ENCODE data around the gene GSK3A.

Gene GSK3A

DNA sequence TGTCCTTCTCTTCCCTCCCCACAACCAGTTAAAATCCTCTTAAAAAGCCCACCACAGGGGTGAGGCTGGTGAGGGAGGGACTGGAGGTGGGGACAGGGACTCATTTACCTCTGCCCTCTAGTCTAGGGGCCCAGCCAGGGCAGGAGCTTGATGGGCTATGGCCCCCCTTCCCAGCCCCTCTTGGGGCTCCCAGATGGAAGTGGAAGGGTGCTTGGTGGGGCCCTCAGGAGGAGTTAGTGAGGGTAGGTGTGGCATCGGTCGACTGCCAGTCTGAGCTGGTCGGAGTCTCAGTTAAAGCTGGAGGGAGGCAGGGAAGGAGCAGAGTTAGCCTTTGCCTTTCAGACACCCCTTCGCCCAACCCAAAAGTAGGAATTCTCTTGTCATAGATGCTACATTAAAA, 11.8 kb downstream of the GSK3A start:
- Histone ChIP-seq H3K27ac (ENCODE audit: extremely low read depth, low read depth, low read length) (peak overlapping the region; percentile 36; the same call in 1 of the 2 replicates), H3K9me3 (ENCODE audit: control insufficient read depth, insufficient read depth, low read depth, low read length) (no peaks in the 10 kb centered on the region), H3K36me3 (ENCODE audit: control insufficient read depth in 2 of 2, insufficient read depth in 1 of 2, low read length in 2 of 2) (peaks cover 87 to 95% of the 10 kb centered on the region in 2 experiments), H3K4me1 (ENCODE audit: control insufficient read depth, insufficient read depth, low read length) (no peaks in the 10 kb centered on the region), H3K4me3 (ENCODE audit: low read depth, low read length) (no peak overlapping the region)
- ChIA-PET CTCF (interaction anchor here (0.6 to 2.5 kb wide), 4 partner anchors 10 to 49 kb away, joined by 3 to 11 read pairs (median 5); partner anchors contain the start of gene ZNF526), POLR2A (interaction anchor here (0.6 to 3.9 kb wide), 7 partner anchors 9 to 151 kb away, joined by 3 to 32 read pairs (median 7); partner anchors contain the start of genes DEDD2, GSK3A and ZNF526)
- TF ChIP-seq ZNF311 (tag by site-specific recombination; IDR thresholded peaks at IDR 0.05; ENCODE audit: borderline replicate concordance) (no peak), ZNF664 (tag by site-specific recombination; IDR thresholded peaks at IDR 0.05) (no peak), HOXA7 (CRISPR knock-in tag; IDR thresholded peaks at IDR 0.05; ENCODE audit: borderline replicate concordance) (no peak)
- TF ChIP-seq, protein P1, sequence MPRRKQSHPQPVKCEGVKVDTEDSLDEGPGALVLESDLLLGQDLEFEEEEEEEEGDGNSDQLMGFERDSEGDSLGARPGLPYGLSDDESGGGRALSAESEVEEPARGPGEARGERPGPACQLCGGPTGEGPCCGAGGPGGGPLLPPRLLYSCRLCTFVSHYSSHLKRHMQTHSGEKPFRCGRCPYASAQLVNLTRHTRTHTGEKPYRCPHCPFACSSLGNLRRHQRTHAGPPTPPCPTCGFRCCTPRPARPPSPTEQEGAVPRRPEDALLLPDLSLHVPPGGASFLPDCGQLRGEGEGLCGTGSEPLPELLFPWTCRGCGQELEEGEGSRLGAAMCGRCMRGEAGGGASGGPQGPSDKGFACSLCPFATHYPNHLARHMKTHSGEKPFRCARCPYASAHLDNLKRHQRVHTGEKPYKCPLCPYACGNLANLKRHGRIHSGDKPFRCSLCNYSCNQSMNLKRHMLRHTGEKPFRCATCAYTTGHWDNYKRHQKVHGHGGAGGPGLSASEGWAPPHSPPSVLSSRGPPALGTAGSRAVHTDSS (tag by site-specific recombination; IDR thresholded peaks at IDR 0.05) = no peak
- TF ChIP-seq, protein P2, sequence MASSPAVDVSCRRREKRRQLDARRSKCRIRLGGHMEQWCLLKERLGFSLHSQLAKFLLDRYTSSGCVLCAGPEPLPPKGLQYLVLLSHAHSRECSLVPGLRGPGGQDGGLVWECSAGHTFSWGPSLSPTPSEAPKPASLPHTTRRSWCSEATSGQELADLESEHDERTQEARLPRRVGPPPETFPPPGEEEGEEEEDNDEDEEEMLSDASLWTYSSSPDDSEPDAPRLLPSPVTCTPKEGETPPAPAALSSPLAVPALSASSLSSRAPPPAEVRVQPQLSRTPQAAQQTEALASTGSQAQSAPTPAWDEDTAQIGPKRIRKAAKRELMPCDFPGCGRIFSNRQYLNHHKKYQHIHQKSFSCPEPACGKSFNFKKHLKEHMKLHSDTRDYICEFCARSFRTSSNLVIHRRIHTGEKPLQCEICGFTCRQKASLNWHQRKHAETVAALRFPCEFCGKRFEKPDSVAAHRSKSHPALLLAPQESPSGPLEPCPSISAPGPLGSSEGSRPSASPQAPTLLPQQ (tag by site-specific recombination; IDR thresholded peaks at IDR 0.05) = 0 out of 2 replicates have a peak, but pooled peaks have one; percentile 13

DNA sequence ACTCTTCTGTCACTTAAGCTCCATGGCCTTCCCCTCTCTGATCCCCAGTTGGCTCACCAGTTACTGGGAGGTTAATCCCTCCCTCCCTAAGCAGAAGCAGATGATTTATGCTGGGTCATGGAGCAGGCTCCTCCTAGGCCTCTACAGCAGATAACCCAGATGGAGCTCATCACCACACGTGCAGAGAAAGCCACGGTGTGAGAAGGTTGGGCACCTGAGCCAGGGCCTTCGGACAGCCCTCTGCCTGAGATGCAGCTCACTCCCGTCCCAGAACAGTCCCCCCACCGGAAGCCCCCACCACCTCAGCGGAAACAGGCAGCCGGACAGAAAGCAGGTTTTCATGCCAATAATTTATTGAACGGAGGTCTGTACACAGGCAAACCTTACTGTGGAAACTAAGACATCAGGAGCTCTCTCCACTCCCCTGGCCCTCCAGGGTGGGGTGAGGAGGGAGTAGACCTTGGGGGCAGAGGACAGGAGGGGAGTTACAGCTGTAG, 12.5 kb downstream of the GSK3A start:
- peaks cover 82 to 95% of the 10 kb centered on the region in 2 experiments for H3K36me3 ChIP-seq (ENCODE audit: control insufficient read depth in 2 of 2, insufficient read depth in 1 of 2, low read length in 2 of 2)
- POLR2A ChIA-PET = interaction anchor here (0.6 to 3.9 kb wide), 6 partner anchors 9 to 152 kb away, joined by 3 to 32 read pairs (median 8); partner anchors contain the start of genes DEDD2, GSK3A and ZNF526
- CTCF ChIA-PET = interaction anchor here (0.6 to 2.6 kb wide), 7 partner anchors 9 to 121 kb away, joined by 3 to 11 read pairs (median 3); partner anchors contain the start of gene ZNF526

More for the DNA sequence above, 12.5 kb downstream of the GSK3A start:
- Histone ChIP-seq H3K27ac (ENCODE audit: extremely low read depth, low read depth, low read length) (peak overlapping the region; percentile 34; the same call in 1 of the 2 replicates), H3K4me1 (ENCODE audit: control insufficient read depth, insufficient read depth, low read length) (no peaks in the 10 kb centered on the region), H3K4me3 (ENCODE audit: low read depth, low read length) (no peak overlapping the region), H3K9me3 (ENCODE audit: control insufficient read depth, insufficient read depth, low read depth, low read length) (no peaks in the 10 kb centered on the region)
- TF ChIP-seq ZNF10 (tag by site-specific recombination; IDR thresholded peaks at IDR 0.05) (peak; percentile 81), ZNF214 (tag by site-specific recombination; IDR thresholded peaks at IDR 0.05; ENCODE audit: borderline replicate concordance) (no peak), ZNF664 (tag by site-specific recombination; IDR thresholded peaks at IDR 0.05) (no peak), ZNF366 (tag by site-specific recombination; conservative IDR thresholded peaks at IDR 0.05) (0 out of 2 replicates have a peak, but pooled peaks have one; percentile 11), SP2 (tag by site-specific recombination; IDR thresholded peaks at IDR 0.05) (peak; percentile 45), WT1 (tag by site-specific recombination; IDR thresholded peaks at IDR 0.05) (peak; percentile 42; the same call in 1 of the 2 replicates), ZSCAN16 (tag by site-specific recombination; IDR thresholded peaks at IDR 0.05) (no peak), ZNF747 (tag by site-specific recombination; IDR thresholded peaks at IDR 0.05) (no peak), SP7 (tag by site-specific recombination; IDR thresholded peaks at IDR 0.05) (0 out of 2 replicates have a peak, but pooled peaks have one; percentile 11), ZNF623 (tag by site-specific recombination; IDR thresholded peaks at IDR 0.05) (no peak), ZNF248 (tag by site-specific recombination; IDR thresholded peaks at IDR 0.05) (no peak), SALL2 (tag by site-specific recombination; IDR thresholded peaks at IDR 0.05; ENCODE audit: borderline replicate concordance) (no peak), ZBTB1 (tag by site-specific recombination; IDR thresholded peaks at IDR 0.05) (no peak), ZNF837 (tag by site-specific recombination; IDR thresholded peaks at IDR 0.05) (no peak), MZF1 (tag by site-specific recombination; IDR thresholded peaks at IDR 0.05; ENCODE audit: borderline replicate concordance) (peak; percentile 71; the same call in 1 of the 2 replicates), ZBTB17 (tag by site-specific recombination; IDR thresholded peaks at IDR 0.05) (peak; percentile 55; the same call in 1 of the 2 replicates)
- TF ChIP-seq, protein P3, sequence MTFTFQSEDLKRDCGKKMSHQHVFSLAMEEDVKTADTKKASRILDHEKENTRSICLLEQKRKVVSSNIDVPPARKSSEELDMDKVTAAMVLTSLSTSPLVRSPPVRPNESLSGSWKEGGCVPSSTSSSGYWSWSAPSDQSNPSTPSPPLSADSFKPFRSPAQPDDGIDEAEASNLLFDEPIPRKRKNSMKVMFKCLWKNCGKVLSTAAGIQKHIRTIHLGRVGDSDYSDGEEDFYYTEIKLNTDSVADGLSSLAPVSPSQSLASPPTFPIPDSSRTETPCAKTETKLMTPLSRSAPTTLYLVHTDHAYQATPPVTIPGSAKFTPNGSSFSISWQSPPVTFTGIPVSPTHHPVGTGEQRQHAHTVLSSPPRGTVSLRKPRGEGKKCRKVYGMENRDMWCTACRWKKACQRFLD (tag by site-specific recombination; IDR thresholded peaks at IDR 0.05) = no peak
- TF ChIP-seq, protein P4, sequence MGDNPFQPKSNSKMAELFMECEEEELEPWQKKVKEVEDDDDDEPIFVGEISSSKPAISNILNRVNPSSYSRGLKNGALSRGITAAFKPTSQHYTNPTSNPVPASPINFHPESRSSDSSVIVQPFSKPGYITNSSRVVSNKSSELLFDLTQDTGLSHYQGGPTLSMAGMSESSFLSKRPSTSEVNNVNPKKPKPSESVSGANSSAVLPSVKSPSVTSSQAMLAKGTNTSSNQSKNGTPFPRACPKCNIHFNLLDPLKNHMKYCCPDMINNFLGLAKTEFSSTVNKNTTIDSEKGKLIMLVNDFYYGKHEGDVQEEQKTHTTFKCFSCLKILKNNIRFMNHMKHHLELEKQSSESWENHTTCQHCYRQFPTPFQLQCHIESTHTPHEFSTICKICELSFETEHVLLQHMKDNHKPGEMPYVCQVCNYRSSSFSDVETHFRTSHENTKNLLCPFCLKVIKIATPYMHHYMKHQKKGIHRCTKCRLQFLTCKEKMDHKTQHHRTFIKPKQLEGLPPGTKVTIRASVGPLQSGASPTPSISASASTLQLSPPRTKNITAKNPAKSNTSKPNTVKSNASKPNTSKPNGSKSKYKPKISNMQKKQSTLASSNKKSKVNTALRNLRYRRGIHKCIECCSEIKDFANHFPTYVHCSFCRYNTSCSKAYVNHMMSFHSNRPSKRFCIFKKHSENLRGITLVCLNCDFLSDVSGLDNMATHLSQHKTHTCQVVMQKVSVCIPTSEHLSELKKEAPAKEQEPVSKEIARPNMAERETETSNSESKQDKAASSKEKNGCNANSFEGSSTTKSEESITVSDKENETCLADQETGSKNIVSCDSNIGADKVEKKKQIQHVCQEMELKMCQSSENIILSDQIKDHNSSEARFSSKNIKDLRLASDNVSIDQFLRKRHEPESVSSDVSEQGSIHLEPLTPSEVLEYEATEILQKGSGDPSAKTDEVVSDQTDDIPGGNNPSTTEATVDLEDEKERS (tag by site-specific recombination; IDR thresholded peaks at IDR 0.05) = no peak
- TF ChIP-seq, protein P5, sequence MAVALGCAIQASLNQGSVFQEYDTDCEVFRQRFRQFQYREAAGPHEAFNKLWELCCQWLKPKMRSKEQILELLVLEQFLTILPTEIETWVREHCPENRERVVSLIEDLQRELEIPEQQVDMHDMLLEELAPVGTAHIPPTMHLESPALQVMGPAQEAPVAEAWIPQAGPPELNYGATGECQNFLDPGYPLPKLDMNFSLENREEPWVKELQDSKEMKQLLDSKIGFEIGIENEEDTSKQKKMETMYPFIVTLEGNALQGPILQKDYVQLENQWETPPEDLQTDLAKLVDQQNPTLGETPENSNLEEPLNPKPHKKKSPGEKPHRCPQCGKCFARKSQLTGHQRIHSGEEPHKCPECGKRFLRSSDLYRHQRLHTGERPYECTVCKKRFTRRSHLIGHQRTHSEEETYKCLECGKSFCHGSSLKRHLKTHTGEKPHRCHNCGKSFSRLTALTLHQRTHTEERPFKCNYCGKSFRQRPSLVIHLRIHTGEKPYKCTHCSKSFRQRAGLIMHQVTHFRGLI (tag by site-specific recombination; IDR thresholded peaks at IDR 0.05) = peak; percentile 50; the same call in 1 of the 2 replicates
